Measurements from ENCODE around the gene OR52K2.

GRCh38 chr11:4496557-4497248 lies 47.6 kb downstream of the OR52K2 start:
- TF ChIP-seq POLR2A (IDR thresholded peaks at IDR 0.05; ENCODE audit: low read depth, low read length) (no peak), SPI1 (IDR thresholded peaks at IDR 0.05; ENCODE audit: low read depth, low read length) (no peak), TAF1 (IDR thresholded peaks at IDR 0.05; ENCODE audit: low read depth, low read length) (no peak), POLR2AphosphoS5 (IDR thresholded peaks at IDR 0.05; ENCODE audit: low read depth, low read length) (no peak), PAX5 (IDR thresholded peaks at IDR 0.05; ENCODE audit: insufficient read depth, low read length, severe bottlenecking) (no peak)
